GM18502 (cell line): ENCODE measurements around the gene CHN2.
"Not testable (repeated sequence)": the region's sequence is repeated elsewhere in the genome, so short reads cannot be mapped to it uniquely, and the experiment has no call there.

Experiments used
- ATAC-seq: cut with Tn5 transposase; IDR thresholded peaks from one replicate; pipeline ENCODE4 v1.9.1; 2021; ENCODE audit warnings: mild to moderate bottlenecking; ENCODE audit not compliant: unreplicated experiment, poor library complexity

The CHN2 gene

GRCh38 chr7:29510028-29510427 lies 315.5 kb downstream of the CHN2 start:
- ATAC-seq: no peak

DNA sequence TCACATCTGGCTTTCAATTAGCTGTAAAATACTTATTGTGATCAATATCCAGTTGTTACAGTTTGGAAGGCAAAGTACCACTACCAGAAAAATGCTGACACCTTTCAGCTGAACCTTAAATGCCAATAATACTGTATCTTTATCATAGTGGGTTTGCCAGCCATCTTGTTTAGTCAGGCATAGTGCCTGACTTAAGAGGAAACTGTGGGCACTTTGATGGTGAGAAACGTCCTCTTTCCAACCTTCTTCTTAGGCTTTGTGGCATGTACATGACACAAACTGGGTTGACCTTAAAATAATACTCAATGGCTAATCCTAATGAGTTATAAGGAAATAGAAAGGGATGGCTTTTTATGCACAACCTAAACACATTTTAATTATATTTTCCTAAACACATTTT lies 316.8 kb downstream of the CHN2 start:
- ATAC-seq: no peak

DNA sequence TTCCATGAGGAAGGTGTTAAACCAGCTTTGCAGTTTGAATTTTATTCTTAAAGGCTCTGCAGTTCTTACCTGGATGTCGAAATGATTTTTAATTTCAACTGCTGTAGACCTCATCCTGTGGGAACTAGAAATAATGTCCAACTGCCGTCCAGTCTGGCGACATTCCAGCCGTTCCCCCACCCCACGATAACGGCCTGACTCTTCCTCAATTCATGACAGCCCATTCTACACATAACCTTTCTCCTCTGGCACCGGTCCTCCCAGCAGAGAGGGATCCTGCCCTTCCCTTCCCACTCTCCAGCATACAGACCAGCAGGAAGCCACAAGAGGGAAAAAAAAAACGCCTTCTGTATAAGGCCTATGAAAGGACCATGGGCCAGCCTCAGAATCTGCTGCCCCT lies 317.3 kb downstream of the CHN2 start:
- no peak for ATAC-seq

GRCh38 chr7:29516491-29516890 lies 321.9 kb downstream of the CHN2 start:
- ATAC-seq: no peak

GRCh38 chr7:29518616-29519015 lies 324.0 kb downstream of the CHN2 start:
- ATAC-seq: no peak

DNA sequence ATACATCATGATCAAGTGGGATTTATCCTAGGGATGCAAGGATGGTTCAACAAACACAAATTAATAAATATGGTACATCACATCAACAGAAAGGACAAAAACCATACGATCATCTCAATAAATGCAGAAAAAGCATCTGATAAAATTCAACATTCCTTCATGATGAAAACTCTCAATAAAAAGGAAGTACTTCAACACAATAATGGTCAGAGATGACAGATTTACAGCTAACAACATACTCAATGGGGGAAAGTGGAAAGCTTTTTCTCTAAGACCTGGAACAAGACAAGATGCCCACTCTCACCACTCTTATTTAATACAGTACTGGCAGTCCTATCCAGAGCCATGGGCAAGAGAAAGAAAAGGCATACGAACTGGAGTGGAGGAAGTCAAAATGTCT lies 329.2 kb downstream of the CHN2 start:
- ATAC-seq: no peak

- no peak for ATAC-seq
Observed at GRCh38 chr7:29527505-29528108, 333.0 kb downstream of the CHN2 start.

- ATAC-seq: not testable (repeated sequence)
Observed at GRCh38 chr7:29528526-29528925, 334.0 kb downstream of the CHN2 start.
